Stomach (tissue), 4 donors: ENCODE data around the gene CTNNA3.

Experiments
- CTCF ChIP-seq, 7 experiments: fragments of 450-650 bp in 4 of 7; fragments of 200-600 bp in 3 of 7; sonication (generic) in 3 of 7; IDR thresholded peaks; one replicate each; pipeline ENCODE4 v1.5.1; 2016 to 2019; ENCODE audit warnings: antibody characterized with exemption in 7 of 7, control low read depth in 2 of 7, mild to moderate bottlenecking in 1 of 7
- EP300 ChIP-seq: sonication (generic); formaldehyde crosslinking; IDR thresholded peaks from one replicate; pipeline ENCODE4 v1.6.1; 2017; ENCODE audit warnings: antibody characterized with exemption
- POLR2A ChIP-seq, 4 donors: fragments of 450-650 bp; IDR thresholded peaks; one replicate each; pipeline ENCODE4 v1.6.1; 2016; ENCODE audit warnings: antibody characterized with exemption in 4 of 4, control low read depth in 2 of 4, mild to moderate bottlenecking in 1 of 4, moderate library complexity in 1 of 4
- POLR2AphosphoS5 ChIP-seq, 3 donors: sonication (generic); formaldehyde crosslinking; IDR thresholded peaks; one replicate each; pipeline ENCODE4 v1.6.1; 2016; ENCODE audit warnings: antibody characterized with exemption in 3 of 3

GRCh38 chr10:66519616-66520015, 1176.4 kb downstream of the CTNNA3 start:
- TF ChIP-seq CTCF (IDR thresholded peaks at IDR 0.05), result no peak
- no peak for TF ChIP-seq POLR2AphosphoS5 (IDR thresholded peaks at IDR 0.05)
- TF ChIP-seq POLR2A (IDR thresholded peaks at IDR 0.05), result no peak
- no peak for TF ChIP-seq EP300
